IPS-18c (cell line): ENCODE measurements around the gene SNAP47.

Experiments
- H3K4me3 ChIP-seq: 2 replicates; pipeline ENCODE4 v1.7.0; 2013; ENCODE audit warnings: low read depth, mild to moderate bottlenecking, low read length, moderate library complexity; ENCODE audit not compliant: insufficient read depth
- H3K9me3 ChIP-seq: one replicate; pipeline ENCODE4 v1.6.1; 2013; ENCODE audit warnings: mild to moderate bottlenecking, low read length, moderate library complexity; ENCODE audit not compliant: control insufficient read depth, insufficient read depth

SNAP47 gene

DNA sequence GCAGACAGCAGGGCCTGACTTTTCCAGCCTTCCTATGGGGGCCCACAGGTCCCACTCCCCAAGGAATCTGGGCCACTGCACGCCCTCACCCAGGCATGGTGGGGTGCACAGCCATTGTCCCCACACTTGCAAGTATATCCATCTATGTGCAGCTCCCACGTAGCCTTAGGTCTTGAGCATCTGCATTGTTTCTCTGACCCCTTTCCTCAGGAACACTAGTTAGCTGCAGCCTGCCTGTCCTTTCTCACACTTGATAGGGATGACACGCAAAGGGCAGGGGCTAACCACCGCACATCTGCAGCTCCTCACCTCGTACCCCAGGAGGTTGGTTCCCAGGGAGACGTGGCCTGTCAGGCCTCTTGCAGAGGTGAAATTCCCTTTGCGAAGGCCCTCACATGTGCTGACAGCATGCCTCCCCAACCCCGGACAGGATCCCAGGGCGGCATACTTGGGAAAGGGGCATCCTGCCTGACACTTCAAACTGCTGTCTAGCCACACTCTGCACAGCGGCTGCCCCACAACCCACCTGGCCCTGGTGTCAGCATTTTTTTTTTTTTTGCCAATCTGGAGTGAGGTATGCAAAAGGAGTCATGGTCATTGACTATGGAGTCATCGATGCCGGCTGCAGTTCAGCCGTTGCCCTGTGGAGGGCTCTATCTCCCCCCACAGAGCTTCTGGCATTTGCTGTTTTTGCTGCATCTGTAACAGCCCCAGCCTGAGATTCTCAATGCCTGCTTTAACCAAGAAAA is 5.2 kb upstream of the SNAP47 start:
- H3K4me3 ChIP-seq = no peak overlapping the region
- no peaks in the 10 kb centered on the region for H3K9me3 ChIP-seq

DNA sequence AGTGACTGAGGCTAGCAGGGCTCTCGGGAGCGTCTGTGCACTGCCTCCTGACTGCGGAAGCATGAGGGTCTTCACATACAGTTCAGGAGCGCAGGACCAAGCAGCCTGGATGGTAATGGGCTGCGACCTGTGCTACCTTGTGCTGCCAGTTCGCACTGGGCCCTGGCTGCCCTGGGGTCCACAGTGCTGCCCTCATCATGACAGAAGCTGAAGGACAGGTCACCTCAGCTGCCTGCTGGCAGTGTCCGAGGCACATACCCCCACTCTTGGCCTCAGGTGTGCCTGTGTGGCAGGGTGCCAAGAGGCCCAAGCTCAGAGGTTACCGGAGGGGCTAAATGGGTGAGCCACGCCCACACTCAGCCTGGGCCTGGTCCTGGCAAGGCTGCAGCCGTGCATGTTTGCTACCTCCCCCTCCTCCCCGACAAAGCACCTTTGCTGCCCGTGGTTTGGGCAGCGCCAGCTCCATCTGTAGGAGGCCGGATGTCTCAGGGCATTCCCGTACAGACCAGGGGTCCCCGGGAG is 4.5 kb upstream of the SNAP47 start:
- H3K4me3 ChIP-seq = no peak overlapping the region; the same call in 1 of the 2 replicates
- H3K9me3 ChIP-seq = no peaks in the 10 kb centered on the region

DNA sequence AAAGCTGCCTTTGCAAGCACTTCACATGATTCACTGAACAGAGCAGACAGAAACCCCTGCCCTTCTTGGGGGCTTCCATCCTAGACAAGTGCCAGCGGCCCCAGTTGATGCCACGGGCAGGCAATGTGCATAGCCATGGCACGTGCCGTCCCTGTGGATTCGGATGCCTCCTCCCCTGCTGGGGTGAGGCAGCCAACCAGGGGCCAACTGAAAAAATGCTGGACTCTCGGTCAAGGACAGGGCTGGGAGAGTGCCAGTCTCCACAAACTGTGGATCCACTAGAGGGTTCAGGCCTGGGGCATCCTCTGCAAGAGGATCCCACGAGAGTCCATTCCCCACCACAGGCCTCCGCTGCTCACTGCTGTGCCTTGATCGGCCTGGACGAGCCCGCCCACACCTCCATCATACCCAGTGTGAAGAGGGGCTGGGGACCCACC is 4.0 kb upstream of the SNAP47 start:
- Histone ChIP-seq H3K4me3 (no peak overlapping the region), H3K9me3 (no peaks in the 10 kb centered on the region)

DNA sequence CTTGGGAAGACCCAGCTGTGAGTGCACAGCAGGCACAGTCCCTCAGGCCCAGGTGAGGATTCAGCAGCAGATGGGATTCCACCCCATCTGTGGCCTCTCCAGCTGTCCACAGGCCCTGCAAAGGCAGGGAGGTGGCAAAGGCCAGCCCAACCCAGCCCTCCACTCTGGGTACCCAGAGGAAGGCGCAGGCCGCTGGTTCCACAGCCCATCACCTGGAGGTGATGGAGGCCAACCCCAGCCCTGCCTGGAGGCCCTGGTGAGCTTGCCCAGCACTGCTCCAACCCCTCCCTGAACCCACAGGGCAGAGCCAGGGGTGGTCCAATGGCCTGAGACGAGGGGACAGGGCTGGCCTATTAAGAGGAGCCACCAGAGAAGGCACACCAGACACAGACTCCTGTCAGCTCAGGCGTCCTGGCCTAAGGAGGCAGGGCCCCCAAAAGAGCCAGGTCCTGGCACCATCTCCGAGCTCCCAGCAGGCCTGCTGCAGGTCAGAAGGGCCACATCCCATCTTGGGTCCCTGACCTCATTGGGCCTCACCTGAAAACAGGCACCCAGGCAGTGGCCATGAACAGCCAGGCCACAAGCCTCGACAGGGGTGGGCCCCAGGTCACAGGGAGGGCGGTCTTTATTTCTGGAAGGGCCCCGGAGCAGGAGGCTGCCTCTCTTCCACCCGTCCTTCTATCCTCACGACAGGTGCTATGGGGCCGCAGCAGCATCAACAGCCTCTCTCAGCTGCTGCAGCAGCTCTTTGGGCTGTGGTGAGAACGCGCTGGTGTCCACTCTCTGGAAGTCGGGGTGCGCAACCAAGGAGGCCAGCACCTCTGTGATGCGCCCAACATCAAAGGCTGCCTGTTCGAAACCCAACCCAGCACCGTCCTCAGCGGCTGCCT is 3.3 kb upstream of the SNAP47 start:
- Histone ChIP-seq H3K9me3 (no peaks in the 10 kb centered on the region), H3K4me3 (no peak overlapping the region)

DNA sequence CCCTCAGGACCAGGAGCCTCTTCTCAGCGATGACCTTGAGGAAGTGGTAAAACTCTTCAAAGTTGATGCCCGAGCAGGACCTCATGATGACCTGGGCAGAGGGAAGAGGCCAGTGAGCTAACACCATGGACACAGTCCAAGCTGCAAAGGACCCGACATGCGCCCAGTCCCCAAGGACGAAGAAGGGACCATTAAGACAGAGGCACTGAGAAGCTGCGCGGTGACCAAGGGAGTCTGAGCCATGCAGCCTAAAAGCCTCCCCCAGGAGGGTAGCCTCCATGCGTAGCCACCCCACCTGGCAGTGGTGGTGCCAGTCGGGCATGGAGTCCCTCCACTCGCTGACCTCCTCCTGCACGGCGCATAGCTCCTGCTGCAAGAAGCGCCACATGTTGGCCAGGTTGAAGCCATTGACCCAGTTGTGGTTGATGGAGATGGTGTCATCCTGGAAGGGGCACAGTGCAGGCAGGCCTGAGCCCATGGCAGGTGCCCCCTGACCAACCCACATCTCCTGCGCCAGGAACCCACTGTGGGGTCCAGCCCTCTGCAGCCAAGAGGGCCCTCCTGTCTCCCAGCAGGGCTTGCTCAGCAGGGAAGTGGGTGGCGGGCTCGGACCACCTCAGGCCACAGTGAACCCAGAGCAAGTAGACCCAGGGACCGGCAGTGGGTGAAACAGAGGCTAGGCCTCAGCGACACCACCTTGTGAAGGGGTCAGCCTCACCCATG is 2.5 kb upstream of the SNAP47 start:
- no peak overlapping the region for H3K4me3 ChIP-seq
- H3K9me3 ChIP-seq = no peaks in the 10 kb centered on the region

DNA sequence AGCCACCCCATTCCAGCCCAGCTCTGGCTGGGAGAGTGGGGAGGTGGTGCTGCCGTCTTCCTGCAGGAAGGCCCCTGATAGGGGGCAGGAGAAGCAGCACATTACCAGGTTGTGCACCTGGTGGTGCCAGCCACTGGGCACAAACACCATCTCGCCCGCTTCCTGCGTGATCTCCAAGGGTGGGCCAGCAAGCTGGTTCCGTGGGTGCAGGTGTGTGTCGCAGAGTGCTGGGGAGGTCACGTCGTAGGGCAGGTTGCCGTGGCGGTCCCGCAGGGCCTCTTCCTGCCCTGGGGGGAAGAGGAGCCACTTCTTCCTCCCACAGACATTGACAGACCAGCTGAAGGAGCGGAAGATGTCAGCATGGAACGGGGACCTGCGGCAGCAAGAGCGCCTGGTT is 1.9 kb upstream of the SNAP47 start:
- Histone ChIP-seq H3K4me3 (no peak overlapping the region), H3K9me3 (no peaks in the 10 kb centered on the region)

DNA sequence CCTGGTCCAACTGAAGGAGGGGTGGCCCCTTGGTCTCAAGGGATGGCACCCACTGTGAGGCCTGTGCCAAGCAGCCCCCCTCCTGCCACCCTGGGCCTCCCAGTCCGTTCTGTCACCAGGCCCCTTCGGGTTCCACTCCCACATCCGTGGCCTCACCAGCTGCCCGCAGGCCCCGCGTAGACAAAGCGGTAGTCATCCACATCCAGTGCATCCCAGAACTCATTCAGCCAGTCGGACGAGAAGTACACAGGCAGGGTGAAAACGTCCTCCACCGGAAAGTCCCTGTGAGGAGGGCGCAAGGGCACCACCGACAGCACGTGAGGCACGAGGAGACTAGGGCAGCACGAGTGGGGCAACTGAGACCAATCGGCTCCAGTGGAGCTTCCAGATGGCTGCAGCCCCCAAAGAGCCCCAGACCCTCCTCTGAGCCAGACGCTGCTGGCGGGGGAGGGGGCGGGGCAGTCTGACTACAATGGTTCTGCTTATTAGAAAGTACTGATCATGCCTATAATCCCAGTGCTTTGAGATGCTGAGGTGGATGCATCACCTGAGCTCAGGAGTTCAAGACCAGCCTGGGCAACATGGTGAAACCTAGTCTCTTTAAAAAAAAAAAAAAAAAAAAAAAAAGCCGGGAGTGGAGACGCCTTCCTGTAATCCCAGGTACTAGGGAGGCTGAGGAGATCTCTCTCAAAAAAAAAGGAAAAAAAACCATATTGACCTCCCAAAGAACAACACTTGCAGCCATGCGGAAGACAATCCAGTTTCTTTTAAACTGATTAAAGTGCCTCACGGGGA is 1.3 kb upstream of the SNAP47 start:
- Histone ChIP-seq H3K9me3 (no peaks in the 10 kb centered on the region), H3K4me3 (peak overlapping the region; percentile 87)

DNA sequence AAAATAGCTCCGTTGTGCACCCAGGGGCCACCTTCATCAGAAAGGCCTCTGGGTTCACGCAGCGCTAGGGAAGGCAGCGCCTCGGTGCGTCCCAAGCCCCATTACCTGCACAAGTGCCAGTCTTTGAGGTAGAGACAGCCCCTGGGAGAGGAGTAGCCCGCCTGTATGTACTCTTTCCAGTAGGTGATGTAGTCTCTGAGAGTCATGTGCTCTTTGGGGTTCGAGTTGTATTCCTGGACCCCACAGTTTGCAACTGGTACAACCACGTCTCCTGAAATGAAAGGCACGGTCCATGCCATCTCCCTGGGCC is 734 bp upstream of the SNAP47 start:
- Histone ChIP-seq H3K9me3 (no peaks in the 10 kb centered on the region), H3K4me3 (peak overlapping the region; percentile 87)

DNA sequence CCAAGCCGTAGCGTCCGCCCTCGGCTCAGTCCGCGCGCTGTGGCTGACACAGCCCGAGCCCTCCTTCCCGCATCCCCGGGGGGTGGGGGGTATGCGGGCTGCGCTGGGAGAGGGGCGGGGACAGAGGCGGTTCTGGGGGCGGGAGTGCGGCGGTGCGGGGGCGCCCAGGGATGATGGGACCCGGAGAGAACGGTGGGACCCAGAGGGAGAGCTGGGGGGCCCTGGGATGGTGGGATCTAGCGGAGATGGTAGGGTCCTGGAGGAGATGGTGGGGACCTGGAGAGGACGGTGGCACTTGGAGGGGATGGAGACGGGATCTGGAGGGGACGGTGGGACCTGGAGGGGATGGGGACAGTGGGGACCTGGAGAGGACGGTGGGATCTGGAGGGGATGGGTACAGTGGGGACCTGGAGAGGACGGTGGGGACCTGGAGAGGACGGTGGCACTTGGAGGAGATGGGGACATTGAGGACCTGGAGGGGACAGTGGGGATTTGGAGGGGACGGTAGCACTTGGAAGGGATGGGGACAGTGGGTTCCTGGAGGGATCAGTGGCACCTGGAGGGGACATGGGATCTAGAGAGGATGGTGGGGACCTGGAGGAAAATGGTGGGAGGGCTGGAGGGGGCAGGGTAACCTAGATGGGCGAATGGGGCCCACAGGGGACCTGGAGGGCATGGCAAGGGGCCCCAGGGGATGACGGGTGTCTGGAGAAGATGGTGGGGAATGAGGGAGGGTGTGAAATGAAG is 477 bp downstream of the SNAP47 start:
- Histone ChIP-seq H3K4me3 (peak overlapping the region; percentile 87), H3K9me3 (no peaks in the 10 kb centered on the region)

DNA sequence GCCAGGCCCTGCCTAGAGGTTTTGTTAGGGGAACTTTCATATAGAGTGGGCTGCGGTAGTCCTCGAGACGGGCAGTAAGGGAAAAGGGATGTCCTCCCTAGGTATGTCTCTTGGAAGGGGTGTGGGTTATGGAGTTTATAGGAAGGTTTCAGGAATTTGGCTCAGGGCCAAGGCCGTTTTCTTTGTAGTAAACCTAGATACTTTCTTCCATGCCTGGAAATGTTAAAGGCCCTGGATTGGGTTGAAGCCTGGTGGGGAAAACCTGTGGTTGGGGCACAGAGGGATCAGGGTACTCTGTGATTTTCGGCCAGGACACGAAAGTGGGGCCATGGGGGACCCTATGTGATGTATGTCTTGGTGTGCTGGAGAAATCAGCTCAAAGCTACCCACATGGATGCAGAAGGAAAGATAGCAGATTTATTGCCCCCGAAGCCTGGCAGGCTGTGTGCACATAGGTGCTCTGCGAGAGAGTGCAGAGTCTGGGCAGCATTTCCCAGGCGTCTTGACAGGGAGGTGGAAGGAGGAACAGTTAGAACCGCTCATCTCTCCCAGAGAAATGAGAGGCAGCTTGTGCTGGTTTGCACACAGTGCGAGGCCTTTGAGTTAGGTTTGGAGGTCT is 1.7 kb downstream of the SNAP47 start:
- no peak overlapping the region for H3K4me3 ChIP-seq
- no peaks in the 10 kb centered on the region for H3K9me3 ChIP-seq

DNA sequence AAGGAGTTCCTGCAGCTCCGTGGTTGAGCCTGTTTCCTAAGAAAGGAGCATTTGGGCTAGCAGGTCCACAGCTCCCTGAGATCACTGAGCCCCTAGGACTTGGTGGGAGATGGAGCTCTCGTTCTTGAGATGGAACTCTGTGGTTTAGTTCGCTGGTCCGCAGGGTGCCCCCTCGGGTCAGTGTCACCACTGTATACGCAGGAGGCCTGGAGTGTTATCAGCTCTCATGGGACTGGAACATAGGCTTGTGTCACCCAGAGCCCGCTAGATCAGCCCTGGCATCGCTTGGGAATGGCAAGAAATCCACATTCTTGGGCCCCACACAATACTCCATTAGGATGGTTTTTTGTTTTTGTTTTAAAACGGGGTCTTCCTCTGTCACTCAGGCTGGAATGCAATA is 3.6 kb downstream of the SNAP47 start:
- H3K9me3 ChIP-seq = no peaks in the 10 kb centered on the region
- no peak overlapping the region for H3K4me3 ChIP-seq

DNA sequence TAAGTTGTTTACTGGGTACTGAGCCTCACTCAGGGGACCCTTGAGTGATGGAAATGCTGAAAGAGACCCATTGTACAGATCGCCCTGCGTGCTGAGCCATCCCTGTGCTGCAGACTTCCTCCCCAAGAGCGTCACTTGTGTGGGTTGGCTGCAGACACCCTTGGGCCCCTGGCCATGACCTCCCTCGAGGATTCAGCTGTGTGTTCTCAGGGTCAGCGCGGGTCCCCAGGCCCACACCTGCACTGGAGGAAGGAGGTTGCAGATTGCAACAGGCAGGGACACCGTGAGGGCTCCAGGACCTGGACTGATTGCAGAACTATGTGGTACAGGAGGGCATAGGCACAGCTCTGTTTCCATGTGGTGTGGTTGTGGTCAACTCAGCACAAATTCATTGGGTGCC is 4.4 kb downstream of the SNAP47 start:
- no peak overlapping the region for H3K4me3 ChIP-seq
- no peaks in the 10 kb centered on the region for H3K9me3 ChIP-seq

DNA sequence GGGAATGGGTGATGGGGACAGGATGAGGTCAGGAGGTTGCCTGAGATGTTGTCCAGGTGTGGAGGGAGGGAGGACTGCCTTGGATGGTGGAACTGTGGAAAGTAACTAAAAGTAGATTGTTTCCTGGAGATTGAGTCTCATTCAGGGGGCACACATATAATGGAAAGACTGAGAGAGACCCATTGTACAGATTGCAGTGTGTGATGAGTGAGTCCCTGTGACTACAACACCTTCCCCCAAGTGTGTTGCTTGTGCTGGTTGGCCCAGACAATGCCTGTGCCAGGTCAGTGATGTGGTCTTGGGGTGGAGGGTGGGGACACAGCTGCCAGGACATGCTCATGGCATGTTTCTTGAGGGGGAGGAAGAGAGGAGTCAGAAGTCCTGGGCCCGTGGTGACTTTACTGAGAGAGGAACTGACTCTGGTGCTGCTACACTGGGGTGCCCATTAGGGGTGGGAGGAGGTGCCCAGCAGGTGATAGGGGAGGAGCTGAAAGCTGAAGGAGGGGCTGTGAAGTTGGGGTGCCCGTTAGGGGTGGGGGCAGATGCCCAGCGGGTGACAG is 5.2 kb downstream of the SNAP47 start:
- no peak overlapping the region for H3K4me3 ChIP-seq
- H3K9me3 ChIP-seq = no peaks in the 10 kb centered on the region

DNA sequence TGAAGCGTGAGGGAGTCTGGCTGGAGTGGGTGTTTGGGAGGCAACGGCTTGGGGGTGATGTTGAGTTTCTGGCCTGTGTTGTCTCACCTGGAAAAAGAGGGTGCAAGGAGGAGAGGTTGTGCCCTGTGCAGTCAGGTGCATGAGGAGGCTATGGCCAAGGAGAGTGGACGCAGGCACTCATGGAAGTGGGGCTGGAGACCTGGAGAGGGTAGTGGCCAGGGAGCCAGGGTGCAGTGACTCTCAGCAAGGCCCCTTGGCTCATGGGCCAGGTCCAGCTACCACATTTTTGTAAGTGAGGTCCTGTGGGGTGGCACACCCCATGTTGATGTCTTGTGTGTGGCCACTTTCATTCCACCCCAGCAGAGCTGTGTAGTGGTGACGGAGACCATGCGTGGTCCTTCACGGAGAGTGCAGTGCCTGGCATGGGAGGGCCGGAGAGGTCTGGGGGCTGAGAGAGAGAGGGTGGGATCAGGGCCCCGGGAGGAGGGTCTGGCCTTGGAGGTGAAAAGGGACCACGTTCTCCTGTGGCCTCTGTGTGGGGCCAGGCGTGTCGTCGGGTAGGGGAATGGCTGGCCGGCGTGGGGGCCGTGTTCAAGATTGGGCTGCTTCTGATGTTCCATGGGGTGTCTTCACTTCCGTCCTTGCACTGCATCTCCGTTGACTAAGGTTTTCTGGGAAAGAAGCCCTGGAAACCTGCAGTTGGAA is 6.1 kb downstream of the SNAP47 start:
- Histone ChIP-seq H3K4me3 (no peak overlapping the region), H3K9me3 (no peaks in the 10 kb centered on the region)
